Gastrocnemius medialis (tissue), 4 donors: ENCODE results near the gene RNF151. TPM values are rescaled to one million over a fixed set of nuclear protein-coding genes. Genes with fewer than 3 reads are reported as not detected.

Experiments used
- ATAC-seq, 2 donors: fragments of 150-250 bp; one replicate each; pipeline ENCODE4 v1.9.1; 2016
- DNase-seq, 2 donors: peaks; one replicate each; pipeline ENCODE4 v3.0.0-alpha.2; 2019
- H3K27ac ChIP-seq, 4 donors: fragments of 200-600 bp; sonication (generic); 1 replicate in 1 of 4; 2 replicates in 3 of 4; pipeline ENCODE4 v1.5.1; 2016 to 2018; ENCODE audit warnings: mild to moderate bottlenecking in 2 of 4, moderate library complexity in 1 of 4
- H3K27me3 ChIP-seq, 3 donors: fragments of 200-600 bp; sonication (generic) in 2 of 3; 1 replicate in 1 of 3; 2 replicates in 2 of 3; pipeline versions ENCODE4 v1.5.1 to v1.6.0; 2016 to 2019; ENCODE audit warnings: mild to moderate bottlenecking in 1 of 3, moderate library complexity in 1 of 3
- H3K36me3 ChIP-seq, 2 donors: fragments of 200-600 bp; sonication (generic) in 1 of 2; one replicate each; pipeline ENCODE4 v1.5.1; 2017 to 2018
- H3K4me1 ChIP-seq, 2 donors: fragments of 200-600 bp; sonication (generic) in 1 of 2; one replicate each; pipeline ENCODE4 v1.5.1; 2016 to 2017; ENCODE audit warnings: mild to moderate bottlenecking in 2 of 2
- H3K4me3 ChIP-seq, 4 donors: fragments of 200-600 bp; sonication (generic) in 3 of 4; 1 replicate in 1 of 4; 2 replicates in 3 of 4; pipeline ENCODE4 v1.5.1; 2016 to 2019; ENCODE audit warnings: mild to moderate bottlenecking in 2 of 4
- H3K9me3 ChIP-seq, 3 donors: fragments of 200-600 bp; sonication (generic) in 2 of 3; 1 replicate in 1 of 3; 2 replicates in 2 of 3; pipeline ENCODE4 v1.5.1; 2016 to 2019
- POLR2A ChIP-seq, 2 donors: fragments of 450-650 bp; IDR thresholded peaks; one replicate each; pipeline ENCODE4 v1.6.1; 2017; ENCODE audit warnings: antibody characterized with exemption in 2 of 2, mild to moderate bottlenecking in 2 of 2, moderate library complexity in 2 of 2
- in situ Hi-C, 4 donors: fragments of 200-750 bp; cut with MboI; loops; one replicate each; pipeline versions ENCODE4 v1.15.0 to v1.8.0; 2017; ENCODE audit warnings: low sequenced_read_pairs in 4 of 4
- intact Hi-C: fragments of 100-400 bp; cut with DNase I; formaldehyde crosslinking; loops from one replicate; pipeline ENCODE4 v1.15.1; 2023; ENCODE audit warnings: low total_unique reads
- total RNA-seq, 4 donors: library from RNA; depleted of rRNA; stranded (reverse); fragments of >200 nt; gene quantifications; one replicate each; pipeline versions ENCODE4 v1.1.0 to v1.2.3, GENCODE V29; 2016
- TF ChIP-seq, protein P1 (sequence below), 5 experiments: fragments of 450-650 bp in 3 of 5; fragments of 200-600 bp in 2 of 5; sonication (generic) in 2 of 5; IDR thresholded peaks in 4 of 5; conservative IDR thresholded peaks in 1 of 5; 1 replicate in 4 of 5; 2 replicates in 1 of 5; pipeline ENCODE4 v1.5.1; 2016 to 2019; ENCODE audit warnings: antibody characterized with exemption in 5 of 5, mild to moderate bottlenecking in 3 of 5, moderate library complexity in 3 of 5

The RNF151 gene
- total RNA-seq, 4 donors from 2014 or later, result not detected

DNA sequence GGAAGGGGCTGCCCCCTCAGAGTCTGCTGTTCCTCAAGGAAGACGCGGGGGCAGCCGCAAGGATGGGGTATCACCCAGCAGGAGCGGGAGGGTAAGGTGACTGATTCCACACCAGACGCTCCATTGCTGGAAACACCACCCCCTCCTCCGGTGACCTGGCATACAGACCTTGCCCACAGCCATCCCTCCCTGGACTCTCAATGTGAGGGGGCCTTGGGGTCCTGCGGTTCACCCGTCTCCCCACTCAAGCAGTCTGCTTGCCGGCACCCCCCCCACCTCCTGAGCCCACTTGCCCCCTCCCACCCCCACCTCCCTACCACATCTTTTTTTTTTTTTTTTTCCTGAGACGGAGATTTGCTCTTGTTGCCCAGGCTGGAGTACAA, 36.3 kb upstream of the RNF151 start:
- in situ Hi-C loops (no loop called here), intact Hi-C loops (loop anchor here (5.0 kb wide), 1 partner anchor 148 kb away; the partner anchor contains the start of genes NUBP2 and SPSB3)
- Histone ChIP-seq H3K4me3 (no peak overlapping the region), H3K36me3 (no peaks in the 10 kb centered on the region), H3K27me3 (no peaks in the 10 kb centered on the region), H3K27ac (no peak overlapping the region), H3K9me3 (no peaks in the 10 kb centered on the region), H3K4me1 (no peaks in the 10 kb centered on the region)
- no peak for TF ChIP-seq POLR2A (IDR thresholded peaks at IDR 0.05)
- TF ChIP-seq, protein P1, sequence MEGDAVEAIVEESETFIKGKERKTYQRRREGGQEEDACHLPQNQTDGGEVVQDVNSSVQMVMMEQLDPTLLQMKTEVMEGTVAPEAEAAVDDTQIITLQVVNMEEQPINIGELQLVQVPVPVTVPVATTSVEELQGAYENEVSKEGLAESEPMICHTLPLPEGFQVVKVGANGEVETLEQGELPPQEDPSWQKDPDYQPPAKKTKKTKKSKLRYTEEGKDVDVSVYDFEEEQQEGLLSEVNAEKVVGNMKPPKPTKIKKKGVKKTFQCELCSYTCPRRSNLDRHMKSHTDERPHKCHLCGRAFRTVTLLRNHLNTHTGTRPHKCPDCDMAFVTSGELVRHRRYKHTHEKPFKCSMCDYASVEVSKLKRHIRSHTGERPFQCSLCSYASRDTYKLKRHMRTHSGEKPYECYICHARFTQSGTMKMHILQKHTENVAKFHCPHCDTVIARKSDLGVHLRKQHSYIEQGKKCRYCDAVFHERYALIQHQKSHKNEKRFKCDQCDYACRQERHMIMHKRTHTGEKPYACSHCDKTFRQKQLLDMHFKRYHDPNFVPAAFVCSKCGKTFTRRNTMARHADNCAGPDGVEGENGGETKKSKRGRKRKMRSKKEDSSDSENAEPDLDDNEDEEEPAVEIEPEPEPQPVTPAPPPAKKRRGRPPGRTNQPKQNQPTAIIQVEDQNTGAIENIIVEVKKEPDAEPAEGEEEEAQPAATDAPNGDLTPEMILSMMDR (IDR thresholded peaks at IDR 0.05 in 4 of 5, conservative IDR thresholded peaks at IDR 0.05 in 1 of 5), result no peak
- no peak for ATAC-seq
- no peak for DNase-seq

DNA sequence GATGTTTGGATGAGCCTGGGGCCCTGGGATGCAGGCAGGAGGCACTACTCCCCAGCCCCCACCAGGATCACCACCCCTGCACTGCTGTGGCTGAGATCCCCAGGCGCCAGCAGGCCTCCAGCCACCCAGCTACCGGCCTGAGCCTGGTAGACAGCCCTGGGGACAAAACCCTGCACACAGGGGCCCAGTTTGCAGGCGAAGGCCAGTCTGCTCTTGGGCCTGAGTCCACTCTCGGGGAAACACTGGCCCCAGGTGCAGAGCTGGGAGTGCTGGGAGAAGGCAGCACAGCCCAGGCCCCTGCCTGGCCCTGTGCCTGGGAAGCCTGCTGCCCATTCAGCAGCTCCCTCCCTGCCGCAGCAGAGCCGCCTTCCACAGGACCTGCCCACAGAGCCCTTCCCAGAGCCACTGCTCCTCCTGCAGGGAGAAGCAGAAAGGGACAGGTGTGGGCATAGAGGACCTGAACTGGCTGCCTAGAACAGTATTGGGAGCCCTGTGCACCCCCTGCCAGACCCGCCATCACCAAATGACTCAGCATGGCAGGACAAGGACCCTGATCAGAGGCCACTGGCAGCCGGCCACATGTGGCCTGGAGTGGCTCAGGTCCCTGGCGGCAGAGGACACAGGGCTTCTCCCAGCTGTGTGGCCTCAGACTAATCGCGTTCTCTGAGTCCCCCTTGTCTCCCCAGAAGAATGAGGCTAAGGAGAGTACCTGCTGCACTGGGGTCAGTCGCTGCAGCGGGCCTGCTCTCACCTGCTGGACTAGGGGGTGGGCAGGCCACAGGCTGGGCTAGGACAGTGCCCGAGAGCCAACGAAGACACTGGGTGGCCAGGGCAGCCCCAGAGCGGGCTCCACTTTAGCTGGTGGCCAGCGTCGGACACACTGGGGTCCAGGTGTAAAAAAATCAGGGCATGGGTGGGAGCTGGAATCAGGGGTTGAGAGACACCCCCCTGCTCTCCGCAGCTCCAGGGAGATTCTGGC, 34.3 kb upstream of the RNF151 start:
- Histone ChIP-seq H3K36me3 (peaks cover 0 to 6% of the 10 kb centered on the region in 2 donors), H3K4me1 (no peaks in the 10 kb centered on the region), H3K9me3 (no peaks in the 10 kb centered on the region), H3K27me3 (no peaks in the 10 kb centered on the region), H3K4me3 (no peak overlapping the region), H3K27ac (no peak overlapping the region)
- in situ Hi-C loops, result no loop called here
- intact Hi-C loops, result loop anchor here (5.0 kb wide), 1 partner anchor 150 kb away; the partner anchor contains the start of genes NUBP2 and SPSB3
- ATAC-seq (no peak), DNase-seq (no peak)
- TF ChIP-seq, protein P1 (IDR thresholded peaks at IDR 0.05 in 4 of 5, conservative IDR thresholded peaks at IDR 0.05 in 1 of 5), result no peak
- peak in 1 of 2 donors; percentile 4 for TF ChIP-seq POLR2A (IDR thresholded peaks at IDR 0.05)

DNA sequence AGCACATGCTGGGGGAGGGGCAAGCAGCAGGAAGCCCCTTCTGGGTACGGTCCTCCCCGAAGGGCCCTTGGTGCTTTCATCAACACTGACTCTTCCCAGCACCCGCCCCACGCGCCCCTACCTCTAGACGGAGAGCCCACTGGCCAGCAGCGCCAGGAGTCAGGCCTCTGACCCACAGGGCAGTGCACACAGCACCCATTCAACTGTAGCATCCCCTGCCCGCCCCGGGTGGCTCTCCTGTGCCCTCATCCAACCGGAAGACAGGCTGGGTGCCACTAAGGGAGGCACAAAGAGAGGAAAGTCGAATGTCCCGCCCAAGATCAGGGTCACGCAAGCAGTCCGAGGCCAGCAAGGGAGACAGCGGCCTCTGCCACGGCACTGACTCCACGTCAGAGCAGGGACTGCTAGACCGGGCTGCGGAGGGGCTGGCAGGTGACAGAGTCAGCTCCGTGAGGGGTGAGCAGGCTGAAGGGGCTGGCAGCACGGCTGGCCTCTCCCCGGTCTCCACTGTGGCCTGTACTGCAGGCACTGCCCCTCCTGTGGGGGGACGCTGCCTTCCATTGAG, 33.5 kb upstream of the RNF151 start:
- Histone ChIP-seq H3K4me3 (no peak overlapping the region), H3K9me3 (no peaks in the 10 kb centered on the region), H3K27me3 (no peaks in the 10 kb centered on the region), H3K36me3 (peaks cover 2 to 14% of the 10 kb centered on the region in 2 donors), H3K27ac (no peak overlapping the region), H3K4me1 (peaks cover 0 to 2% of the 10 kb centered on the region in 2 donors)
- intact Hi-C loops, result loop anchor here (5.0 kb wide), 1 partner anchor 151 kb away; the partner anchor contains the start of genes NUBP2 and SPSB3
- peak in 1 of 2 donors; percentile 4 for TF ChIP-seq POLR2A (IDR thresholded peaks at IDR 0.05)
- TF ChIP-seq, protein P1 (IDR thresholded peaks at IDR 0.05 in 4 of 5, conservative IDR thresholded peaks at IDR 0.05 in 1 of 5), result no peak
- ATAC-seq (no peak), DNase-seq (no peak)
- in situ Hi-C loops, result no loop called here

DNA sequence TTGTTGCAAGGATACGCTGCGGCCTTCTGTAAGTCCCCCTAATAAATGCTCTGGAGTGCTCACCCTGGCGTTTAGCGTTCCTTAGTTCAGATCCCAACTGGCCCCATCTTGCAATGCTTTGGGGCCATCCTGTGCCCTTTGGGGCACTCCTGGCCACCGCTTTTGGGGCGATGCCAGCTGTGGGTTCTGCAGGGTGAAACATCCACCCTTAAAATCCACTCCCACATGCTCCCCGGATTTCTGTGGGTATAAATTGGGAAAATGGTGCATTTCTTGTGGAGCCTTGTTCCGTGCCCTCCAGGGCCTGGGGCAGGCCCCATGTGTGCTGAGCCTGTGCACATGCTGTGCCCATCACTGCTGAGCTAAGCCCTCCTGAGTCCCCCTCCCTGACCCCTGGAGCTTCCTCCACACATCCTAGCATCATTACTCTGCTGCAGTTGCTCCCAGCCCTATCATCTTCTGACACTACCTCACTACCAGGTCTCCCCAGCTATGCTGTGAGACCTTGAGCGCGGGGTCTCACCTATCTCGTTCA, 29.6 kb upstream of the RNF151 start:
- Histone ChIP-seq H3K36me3 (peaks cover 4 to 39% of the 10 kb centered on the region in 2 donors), H3K27ac (no peak overlapping the region), H3K27me3 (no peaks in the 10 kb centered on the region), H3K4me3 (no peak overlapping the region), H3K9me3 (no peaks in the 10 kb centered on the region), H3K4me1 (peaks cover 14 to 25% of the 10 kb centered on the region in 2 donors)
- no peak for ATAC-seq
- TF ChIP-seq, protein P1 (IDR thresholded peaks at IDR 0.05 in 4 of 5, conservative IDR thresholded peaks at IDR 0.05 in 1 of 5), result no peak
- no peak for TF ChIP-seq POLR2A (IDR thresholded peaks at IDR 0.05)
- no peak for DNase-seq
- in situ Hi-C loops (no loop called here), intact Hi-C loops (no loop called here)
